GM18499 (cell line): ENCODE measurements around the gene GEMIN7.

Source experiments
- ATAC-seq: cut with Tn5 transposase; IDR thresholded peaks from one replicate; pipeline ENCODE4 v1.9.1; 2021; ENCODE audit warnings: moderate number of reproducible peaks; ENCODE audit not compliant: insufficient read depth, unreplicated experiment

Gene GEMIN7, protein sequence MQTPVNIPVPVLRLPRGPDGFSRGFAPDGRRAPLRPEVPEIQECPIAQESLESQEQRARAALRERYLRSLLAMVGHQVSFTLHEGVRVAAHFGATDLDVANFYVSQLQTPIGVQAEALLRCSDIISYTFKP

DNA sequence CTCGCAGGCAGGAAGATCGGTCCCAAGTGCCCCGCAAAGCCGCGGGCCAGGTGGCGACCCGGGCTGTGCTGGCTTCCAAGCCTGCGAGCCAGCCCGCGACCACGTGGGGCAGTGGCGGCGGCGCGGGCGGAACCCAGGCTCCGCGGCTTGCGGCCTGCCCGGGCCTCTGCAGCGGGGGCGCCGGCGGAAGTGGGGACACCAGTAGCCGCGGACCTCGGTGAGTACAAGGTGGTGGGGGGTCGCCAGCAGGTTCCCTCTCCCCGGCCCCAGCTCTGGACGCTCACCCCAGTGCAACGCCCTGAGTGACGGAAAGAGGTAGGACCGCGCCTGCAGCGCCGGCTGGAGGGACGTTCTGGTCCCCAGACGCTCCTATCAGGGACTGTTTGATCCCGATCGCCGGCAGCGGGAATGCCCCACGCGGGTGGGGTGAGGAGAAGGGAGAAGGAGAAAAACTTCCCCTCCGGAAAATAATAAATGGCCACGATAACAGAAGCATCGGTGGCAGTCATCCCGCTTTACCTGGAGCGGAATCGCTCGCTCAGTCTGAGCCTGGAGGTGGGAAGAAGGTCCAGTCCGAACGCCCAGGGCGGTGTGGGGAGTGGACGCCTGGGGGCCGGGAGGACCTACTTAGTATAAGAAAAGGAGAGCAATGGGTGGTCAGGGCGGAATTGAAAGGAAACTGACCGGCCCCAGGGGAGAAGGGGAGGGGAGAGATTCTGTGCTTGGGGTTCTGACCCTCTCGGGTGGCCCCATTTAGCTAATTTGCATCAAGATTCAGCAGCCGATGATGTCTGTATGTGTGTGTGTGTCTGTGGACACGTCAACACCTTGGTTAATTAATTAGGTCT is at the start of gene GEMIN7:
Gene GEMIN7 (plus strand): TSS at position 198 of the 848 bp plus-strand sequence. CDS start 10,855 bp downstream, outside the sequence.
- ATAC-seq, result no peak

DNA sequence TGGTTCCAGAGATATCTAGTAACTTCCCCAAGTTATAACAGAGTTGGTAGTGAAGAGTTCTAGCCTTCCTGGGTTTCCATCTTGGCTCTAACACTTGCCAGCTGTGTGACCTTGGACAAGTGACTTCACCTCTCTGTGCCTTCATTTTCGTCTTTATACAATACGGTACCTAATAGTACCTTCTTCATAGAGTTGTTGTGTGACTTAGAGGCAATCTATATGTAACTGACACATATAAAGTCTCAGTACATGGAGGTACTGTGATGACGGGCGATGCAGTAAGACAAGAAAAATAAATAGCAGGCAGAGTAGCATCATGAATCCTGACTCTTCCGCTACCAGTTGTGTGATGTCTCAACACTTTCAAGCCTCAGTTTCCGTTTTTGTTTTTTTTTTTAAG is 48.2 kb upstream of the GEMIN7 start:
- no peak for ATAC-seq

DNA sequence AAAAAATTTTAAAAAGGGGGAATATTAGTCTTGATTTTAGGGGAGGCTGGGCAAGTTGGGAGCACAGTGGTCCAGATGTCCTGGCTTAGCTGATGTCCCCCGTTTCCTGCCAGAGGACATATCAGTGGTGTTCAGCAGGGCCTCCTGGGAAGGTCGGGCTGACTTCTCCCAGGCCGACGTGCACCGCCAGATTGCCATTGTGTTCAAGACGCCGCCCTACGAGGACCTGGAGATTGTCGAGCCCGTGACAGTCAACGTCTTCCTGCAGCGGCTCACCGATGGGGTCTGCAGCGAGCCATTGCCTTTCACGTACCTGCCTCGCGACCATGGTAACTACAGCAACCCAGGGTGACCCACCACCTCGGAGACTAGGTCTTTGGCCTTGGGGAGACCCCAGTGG is 46.6 kb upstream of the GEMIN7 start:
- ATAC-seq, result no peak

DNA sequence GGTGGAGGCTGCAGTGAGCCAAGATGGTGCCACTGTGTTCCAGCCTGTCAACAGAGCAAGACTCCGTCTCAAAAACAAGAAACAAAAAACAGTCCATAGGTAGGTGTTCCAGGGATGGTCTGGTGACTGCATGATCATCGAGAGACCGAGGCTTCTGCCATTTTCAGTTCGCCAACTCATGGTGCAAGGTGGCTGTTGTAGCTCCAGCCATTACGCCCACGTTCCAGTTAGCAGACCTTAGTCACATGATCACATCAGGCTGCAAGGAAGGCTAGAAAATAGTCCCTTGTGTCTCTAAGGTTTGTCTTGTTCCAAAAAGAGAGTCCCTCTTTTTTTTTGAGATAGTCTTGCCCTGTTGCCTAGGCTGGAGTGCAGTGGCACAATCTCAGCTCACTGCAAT is 43.3 kb upstream of the GEMIN7 start:
- ATAC-seq, result no peak

DNA sequence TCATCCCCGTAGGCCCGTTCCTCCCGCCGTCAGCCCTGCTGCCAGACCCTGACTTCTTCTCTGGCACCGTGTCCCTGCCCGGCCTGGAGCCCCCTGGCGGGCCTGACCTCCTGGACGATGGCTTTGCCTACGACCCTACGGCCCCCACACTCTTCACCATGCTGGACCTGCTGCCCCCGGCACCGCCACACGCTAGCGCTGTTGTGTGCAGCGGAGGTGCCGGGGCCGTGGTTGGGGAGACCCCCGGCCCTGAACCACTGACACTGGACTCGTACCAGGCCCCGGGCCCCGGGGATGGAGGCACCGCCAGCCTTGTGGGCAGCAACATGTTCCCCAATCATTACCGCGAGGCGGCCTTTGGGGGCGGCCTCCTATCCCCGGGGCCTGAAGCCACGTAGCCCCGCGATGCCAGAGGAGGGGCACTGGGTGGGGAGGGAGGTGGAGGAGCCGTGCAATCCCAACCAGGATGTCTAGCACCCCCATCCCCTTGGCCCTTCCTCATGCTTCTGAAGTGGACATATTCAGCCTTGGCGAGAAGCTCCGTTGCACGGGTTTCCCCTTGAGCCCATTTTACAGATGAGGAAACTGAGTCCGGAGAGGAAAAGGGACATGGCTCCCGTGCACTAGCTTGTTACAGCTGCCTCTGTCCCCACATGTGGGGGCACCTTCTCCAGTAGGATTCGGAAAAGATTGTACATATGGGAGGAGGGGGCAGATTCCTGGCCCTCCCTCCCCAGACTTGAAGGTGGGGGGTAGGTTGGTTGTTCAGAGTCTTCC is 41.5 kb upstream of the GEMIN7 start:
- no peak for ATAC-seq

DNA sequence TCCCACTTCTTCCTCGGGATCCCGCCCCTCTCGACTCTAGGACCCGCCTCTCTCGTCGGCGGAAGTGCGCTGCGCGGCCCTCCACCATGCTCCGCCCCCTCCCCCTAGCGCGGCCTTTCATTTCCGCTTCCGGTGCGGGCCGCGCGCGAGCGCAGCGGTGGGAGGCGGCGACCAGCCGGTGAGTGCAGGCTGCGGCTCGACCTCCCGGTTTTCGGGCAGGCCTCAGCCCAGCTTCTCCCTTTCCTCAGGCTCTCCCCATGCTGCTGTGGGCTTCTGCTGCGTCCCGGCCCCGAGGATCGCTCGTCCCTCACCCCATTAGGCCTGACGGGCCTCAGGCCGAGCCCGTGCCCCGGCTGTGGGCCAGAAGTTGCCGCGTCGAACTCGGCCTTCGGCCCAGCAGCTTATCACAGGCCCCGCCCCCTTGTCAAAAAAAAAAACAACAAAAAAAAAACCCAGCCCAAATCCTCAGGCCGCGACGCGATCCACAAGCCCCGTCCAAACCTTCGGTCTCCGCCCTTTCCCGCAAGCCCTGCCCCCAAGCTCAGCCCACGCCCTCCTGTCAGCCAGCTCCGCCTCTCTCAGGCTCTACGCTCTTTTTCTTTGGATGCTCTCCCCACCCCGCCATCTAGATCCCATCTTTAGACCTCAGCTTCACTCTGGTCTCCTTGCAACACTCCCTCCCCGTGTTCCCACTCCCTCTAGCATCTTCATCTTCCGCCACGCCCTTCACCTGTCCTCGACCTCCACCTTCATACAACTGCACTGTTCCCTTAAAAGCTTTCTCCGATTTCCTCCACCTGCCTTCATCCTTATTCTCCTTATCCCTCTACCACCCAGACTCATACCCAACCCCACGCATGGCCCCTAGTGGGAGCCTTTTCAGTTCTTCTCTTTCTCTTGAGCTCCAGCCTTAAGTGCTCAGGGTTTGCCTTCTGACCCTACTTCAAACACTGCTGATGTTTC is 39.8 kb upstream of the GEMIN7 start, which contains the start of gene CLASRP:
Gene CLASRP (plus strand): TSS at position 115 of the 963 bp plus-strand sequence. CDS start 1,168 bp downstream, outside the sequence.
- ATAC-seq, result no peak

DNA sequence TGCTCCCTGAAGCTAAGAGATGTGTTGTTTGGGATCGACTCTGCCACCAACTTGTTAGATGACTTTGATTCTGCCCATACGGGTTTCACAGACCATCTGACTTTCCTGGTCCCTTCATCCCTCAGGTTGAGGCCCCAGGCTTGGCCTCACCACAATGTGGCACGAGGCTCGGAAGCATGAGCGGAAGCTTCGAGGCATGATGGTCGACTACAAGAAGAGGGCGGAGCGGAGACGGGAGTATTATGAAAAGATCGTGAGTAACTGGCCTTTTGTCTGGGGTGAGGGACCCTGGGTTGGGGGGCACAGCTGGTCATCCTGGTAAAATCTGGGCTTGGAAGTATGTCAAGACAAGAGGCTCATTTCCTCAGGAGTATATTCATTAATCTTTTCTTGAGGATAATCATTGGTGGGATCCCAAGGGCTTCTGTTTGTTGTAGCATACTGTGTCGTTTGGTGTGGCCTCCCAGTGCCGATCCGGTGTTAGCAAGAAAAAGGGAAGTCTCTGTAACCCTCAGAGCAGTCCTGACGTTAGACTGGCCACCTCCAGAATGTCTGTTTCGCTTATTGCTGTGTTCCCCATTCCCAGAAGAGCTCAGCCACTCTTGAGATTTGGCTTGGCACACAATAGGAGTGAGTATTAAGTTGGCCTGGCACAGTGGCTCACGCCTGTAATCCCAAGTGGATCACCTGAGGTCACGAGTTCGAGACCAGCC is 38.8 kb upstream of the GEMIN7 start:
- no peak for ATAC-seq

DNA sequence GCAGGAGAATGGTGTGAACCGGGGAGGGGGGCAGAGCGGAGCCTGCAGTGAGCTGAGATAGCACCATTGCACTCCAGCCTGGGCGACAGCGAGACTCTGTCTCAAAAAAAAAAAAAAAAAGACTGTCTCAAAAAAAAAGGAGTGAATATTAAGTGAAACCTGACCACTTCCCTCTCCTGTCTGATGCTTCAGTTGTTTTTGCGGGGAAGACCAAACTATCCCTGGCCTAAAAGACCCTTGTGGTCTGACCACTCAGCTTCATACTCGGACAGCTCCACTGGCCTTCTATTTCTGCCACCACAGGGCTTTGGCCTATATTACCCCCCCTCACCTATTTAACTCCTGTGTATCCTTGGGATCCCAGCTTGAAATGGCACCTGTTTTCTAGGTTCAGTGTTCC is 37.9 kb upstream of the GEMIN7 start:
- no peak for ATAC-seq

DNA sequence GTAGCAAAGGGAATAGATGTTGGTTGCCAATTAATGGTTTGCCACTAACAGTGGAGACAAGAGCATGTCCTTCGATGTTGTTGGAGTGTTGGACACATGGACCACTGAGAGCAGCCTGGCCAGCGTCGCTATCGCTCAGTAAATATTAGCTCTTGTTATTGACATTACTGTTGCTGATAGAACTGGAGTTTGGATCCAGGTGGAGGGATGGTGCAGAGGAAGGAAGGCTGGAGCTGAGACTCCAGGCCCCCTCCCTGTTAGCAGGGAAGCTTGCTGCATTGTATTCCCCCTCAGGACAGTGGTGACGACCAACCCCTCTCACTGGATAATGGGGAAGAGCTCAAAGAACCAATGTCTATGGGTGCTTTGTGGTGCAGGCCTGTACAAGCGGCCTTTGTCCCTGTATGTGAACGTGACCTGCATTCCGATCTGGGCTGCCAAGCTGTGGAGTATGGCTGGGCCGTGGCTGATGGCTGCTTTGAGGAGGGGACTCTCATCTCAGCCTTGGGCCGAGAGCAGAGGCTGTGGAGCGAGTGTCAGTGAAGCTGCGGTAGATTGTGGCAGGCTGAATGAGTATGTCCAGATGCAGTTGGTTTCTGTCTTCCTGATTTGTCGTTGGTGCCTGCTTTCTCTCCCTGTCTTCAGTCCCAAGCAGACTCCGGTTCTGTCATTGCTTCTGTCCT is 33.2 kb upstream of the GEMIN7 start:
- ATAC-seq, result no peak

DNA sequence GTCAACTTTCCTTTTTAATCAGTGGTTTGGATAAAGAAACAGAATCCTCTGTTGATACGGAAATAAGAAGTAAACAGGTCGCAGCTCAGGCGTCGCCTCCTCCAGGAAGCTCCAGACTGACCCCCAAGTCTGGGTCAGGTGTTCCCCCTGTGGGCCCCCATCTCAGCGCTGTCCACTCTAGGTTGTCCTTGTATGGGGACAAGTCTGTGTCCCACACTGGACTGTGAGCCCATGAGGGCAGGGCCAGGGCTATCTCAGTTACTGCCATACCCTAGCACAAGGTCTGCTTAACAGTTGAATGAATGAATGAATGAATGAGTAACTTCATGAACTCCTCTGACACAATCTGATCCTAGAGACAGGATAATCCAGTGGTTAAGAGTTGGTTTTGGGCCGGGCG is 32.7 kb upstream of the GEMIN7 start:
- ATAC-seq, result no peak

DNA sequence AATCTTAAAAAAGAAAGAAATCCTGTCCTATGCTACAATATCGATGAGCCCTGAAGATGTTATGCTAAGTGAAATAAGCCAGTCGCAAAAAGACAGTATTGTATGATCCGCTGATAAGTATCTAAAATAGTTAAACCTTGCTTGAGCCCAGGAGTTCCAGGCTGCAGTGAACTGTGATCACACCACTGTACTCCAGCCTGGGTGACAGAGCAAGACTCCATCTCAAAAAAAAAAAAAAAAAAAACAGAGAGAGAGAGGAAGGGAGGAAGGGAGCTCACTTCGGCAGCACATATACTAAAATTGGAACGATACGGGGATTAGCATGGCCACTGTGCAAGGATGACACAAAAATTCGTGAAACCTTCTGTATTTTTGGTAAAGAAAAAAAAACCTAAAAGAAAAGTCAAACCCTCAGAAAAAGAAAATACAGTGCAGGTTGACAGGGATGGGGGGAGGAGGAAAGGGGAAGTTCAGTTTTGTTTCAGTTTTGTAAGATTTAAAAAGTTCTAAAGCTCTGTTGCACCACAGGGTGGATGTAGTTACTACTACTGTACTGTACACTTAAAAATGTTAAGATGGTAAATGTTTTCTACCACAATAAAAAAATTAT is 31.8 kb upstream of the GEMIN7 start:
- ATAC-seq, result no peak

DNA sequence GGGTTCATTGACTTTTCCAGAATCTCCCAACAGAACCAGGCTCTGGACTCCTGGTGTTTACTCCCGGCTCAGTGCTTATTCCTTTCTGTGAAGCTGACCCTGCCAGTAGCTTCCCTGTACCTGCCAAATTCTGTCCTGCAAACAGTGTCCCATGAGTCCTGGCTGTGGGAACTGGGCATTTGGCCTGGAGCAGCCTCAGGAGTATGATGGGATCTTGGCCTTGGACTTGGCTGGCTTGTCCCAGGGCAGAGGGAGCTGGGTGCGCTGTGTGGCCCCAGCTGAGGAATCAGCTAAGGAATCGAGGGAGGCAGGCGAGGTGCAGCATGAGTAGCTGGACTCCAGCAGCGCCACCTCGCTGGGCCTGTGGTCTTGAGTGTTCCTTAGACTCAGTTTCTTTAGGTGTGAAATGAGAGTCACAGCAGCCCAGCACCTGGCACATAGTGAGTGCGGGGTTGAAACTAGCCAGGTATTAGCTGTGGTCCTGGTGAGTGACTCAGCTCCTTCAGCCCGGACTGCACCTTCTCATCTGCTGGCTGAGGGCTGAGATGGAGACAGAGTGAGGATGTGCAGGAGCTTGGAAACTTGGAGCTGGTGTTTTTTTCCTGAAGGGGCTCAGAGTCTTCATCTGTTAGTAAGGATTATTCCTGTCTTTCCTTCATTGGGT is 29.9 kb upstream of the GEMIN7 start:
- no peak for ATAC-seq

DNA sequence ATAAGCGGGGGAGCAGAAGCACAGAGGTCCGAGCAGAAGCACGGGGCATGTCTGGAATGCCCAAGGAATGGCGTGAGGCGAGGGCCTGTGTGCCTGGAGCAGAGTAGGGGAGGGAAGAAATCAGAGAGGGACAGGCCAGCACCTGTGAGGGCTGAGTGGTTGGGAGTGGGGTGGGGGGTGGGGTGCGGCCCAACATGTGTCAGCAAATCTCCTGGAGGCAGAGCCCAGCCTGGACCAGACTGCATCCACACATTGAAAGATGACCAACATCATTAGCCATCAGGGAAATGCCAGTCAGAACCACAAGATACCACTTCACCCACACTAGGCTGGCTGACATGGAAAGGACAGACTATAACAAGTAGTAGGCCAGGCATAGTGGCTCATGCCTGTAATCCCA is 29.0 kb upstream of the GEMIN7 start:
- ATAC-seq, result no peak

DNA sequence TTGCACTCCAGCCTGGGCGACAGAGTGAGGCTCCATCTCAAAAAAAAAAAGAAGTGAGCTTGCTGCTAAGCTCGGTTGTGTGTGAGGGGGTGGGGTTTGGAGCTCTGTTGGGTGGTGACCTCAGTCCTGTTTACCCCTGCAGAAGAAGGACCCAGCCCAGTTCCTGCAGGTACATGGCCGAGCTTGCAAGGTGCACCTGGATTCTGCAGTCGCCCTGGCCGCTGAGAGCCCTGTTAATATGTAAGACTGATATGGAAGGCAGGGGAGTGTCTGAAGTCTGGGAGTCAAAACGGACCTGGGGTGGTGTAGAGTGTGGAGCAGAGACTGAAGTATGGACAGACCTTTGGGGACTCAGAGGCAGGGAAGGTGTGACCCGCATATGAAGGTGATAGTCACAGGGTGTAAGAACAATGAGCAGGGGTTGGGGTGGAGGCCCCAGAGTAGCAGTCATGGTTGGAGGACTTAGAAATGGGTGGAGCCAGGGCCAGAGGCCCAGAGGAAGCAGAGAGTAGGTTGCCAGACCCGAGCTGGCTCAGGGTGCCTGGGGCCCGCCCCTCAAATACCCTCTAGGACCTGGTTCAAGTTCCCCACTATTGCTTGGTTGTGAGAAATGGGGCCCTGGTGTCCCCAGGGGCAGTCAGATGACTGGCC is 27.0 kb upstream of the GEMIN7 start:
- ATAC-seq, result no peak

DNA sequence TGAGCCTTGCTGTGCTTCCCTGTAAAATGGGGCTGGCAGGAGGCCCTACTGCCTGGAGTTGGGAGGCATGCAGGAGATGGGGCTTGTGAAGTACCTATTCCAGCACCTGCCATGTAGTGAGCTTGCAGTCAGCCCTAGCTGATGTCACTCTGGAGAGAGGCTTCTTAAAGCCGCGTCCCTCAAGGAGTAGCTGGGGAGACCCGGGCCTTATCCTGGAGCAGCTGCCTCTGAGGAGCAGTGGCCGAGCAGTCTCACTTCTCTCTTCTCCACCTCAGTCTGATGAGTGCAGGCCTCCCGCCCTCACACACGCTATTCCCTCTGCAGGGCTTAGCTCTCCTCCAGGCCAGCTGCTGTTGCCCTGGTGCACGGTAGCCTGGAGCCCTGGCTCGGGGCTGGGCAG is 22.2 kb upstream of the GEMIN7 start:
- no peak for ATAC-seq

DNA sequence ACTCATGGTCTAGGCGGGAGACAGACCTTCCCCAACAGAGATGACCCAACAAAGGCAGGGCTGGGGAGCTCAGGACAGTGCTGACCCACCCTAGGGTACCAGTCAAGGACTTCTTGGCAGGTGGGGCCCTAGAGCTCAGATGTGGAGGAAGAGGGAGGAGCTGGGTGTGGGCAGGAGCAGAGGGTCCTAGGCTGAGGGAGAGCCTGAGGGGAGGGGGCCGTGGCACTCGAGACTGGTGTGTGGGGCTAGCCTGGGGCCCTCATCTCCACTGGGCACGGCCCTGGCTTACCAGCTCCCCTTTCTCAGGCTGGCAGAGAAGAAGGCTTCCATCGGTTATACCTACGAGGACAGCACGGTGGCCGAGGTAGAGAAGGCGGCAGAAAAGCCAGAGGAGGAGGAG is 21.6 kb upstream of the GEMIN7 start:
- no peak for ATAC-seq

DNA sequence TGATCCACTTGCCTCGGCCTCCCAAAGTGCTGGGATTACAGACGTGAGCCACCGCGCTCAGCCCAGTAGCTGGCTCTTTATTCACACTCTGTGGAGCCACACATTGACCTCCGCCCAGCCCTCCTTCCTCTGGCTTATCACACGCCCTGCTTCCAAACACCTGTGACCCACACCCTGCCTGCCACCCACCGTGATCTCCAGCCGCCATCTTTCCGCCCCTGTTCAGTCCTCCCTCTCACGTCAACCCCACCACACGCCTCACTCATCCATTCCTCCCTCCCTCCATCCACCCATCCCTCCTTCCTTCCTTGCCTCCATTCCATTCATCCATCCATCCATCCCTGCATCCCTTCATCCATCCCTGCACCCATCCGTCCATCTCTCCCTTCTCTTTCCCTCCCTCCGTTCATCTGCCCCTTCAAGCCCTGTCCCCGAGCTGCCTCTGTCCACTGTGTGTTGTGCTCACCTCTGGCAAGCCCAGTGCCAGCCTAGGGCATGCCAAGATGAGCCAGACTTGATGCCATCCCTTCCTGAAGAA is 20.4 kb upstream of the GEMIN7 start:
- no peak for ATAC-seq
